ENCODE data around the gene MTX2.

MTX2 gene

GRCh38 chr2:176269319-176270099 lies at the start of gene MTX2:
Gene MTX2 (plus strand): TSS chr2:176269442. CDS start chr2:176269630, 188 bp downstream.
- DNase-seq (ENCODE audit: low read depth, low spot score), result peak; percentile 57
- no peaks in the 10 kb centered on the region for H3K36me3 ChIP-seq (ENCODE audit: control insufficient read depth, insufficient read depth, low read length)
- H3K27ac ChIP-seq (ENCODE audit: low read length), result no peak within 1 kb of the TSS
- peak within 1 kb of the TSS; percentile 93 for H3K4me3 ChIP-seq (ENCODE audit: low read length)
- no peaks in the 10 kb centered on the region for H3K27me3 ChIP-seq (ENCODE audit: control insufficient read depth, insufficient read depth, low read length)
- no peaks in the 10 kb centered on the region for H3K4me1 ChIP-seq (ENCODE audit: control insufficient read depth, insufficient read depth, low read length)
- no peaks in the 10 kb centered on the region for H3K9me3 ChIP-seq (ENCODE audit: control insufficient read depth, insufficient read depth, low read length)
- no CpG with 5 or more reads among the region's 58 CpGs for WGBS (ENCODE audit: insufficient coverage, insufficient read length)

- H3K4me1 ChIP-seq (ENCODE audit: control insufficient read depth, insufficient read depth, low read length), result no peaks in the 10 kb centered on the region; the same call in 1 of the 2 replicates
- H3K27ac ChIP-seq (ENCODE audit: low read length), result no peak overlapping the region
- no peaks in the 10 kb centered on the region for H3K36me3 ChIP-seq (ENCODE audit: control insufficient read depth, insufficient read depth, low read length)
- H3K4me3 ChIP-seq (ENCODE audit: low read length), result no peak overlapping the region
- DNase-seq (ENCODE audit: low read depth, low spot score), result no peak
- no peaks in the 10 kb centered on the region for H3K27me3 ChIP-seq (ENCODE audit: control insufficient read depth, insufficient read depth, low read length)
- H3K9me3 ChIP-seq (ENCODE audit: control insufficient read depth, insufficient read depth, low read length), result no peaks in the 10 kb centered on the region
- no CpG with 5 or more reads among the region's 2 CpGs for WGBS (ENCODE audit: insufficient coverage, insufficient read length)
Measured at GRCh38 chr2:176227874-176228273, 41.4 kb upstream of the MTX2 start.

DNA sequence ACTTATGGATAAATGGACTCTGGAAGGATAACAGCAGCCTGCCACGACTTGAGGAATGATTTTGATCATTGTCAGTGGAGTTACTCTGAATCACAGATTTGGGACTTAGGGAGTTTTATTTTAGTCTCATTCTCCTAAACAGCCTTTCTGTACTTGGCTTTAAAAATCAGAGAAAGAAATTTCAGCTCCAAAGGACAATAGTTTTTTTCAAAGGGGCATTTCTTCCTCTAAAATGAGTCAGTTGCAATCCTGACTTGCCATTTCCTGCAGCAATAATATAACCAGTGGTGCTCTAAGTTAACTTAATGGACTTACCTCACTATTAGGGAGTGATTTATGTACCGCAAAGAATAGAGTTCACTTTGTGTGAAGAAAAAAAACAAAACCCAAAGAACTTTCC lies 35.1 kb upstream of the MTX2 start:
- no peaks in the 10 kb centered on the region for H3K27me3 ChIP-seq (ENCODE audit: control insufficient read depth, insufficient read depth, low read length)
- H3K27ac ChIP-seq (ENCODE audit: low read length), result no peak overlapping the region
- H3K4me1 ChIP-seq (ENCODE audit: control insufficient read depth, insufficient read depth, low read length), result no peaks in the 10 kb centered on the region; the same call in 1 of the 2 replicates
- H3K9me3 ChIP-seq (ENCODE audit: control insufficient read depth, insufficient read depth, low read length), result no peaks in the 10 kb centered on the region
- H3K36me3 ChIP-seq (ENCODE audit: control insufficient read depth, insufficient read depth, low read length), result no peaks in the 10 kb centered on the region
- no CpG with 5 or more reads among the region's 2 CpGs for WGBS (ENCODE audit: insufficient coverage, insufficient read length)
- DNase-seq (ENCODE audit: low read depth, low spot score), result no peak
- no peak overlapping the region for H3K4me3 ChIP-seq (ENCODE audit: low read length)

DNA sequence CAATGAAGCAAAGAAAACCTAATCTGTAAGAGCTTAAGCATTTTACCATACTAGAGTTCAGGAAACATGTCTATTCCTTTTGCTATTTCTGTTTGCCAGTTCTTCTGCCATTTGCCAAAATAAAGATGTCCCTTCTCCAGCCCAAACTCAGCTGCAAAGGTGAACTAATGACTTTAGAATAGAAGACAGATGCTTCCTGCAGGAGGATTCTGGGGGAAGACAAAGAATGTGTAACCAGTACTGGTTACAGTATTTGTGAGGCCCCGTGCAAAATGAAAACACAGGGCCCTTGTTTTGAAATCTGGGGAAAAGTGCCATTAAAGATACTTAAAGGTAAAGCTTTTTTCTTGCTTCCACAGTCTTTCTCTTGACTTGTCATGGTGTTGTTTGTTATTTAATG lies 34.3 kb upstream of the MTX2 start:
- no CpG with 5 or more reads among the region's 1 CpG for WGBS (ENCODE audit: insufficient coverage, insufficient read length)
- Histone ChIP-seq H3K36me3 (ENCODE audit: control insufficient read depth, insufficient read depth, low read length) (no peaks in the 10 kb centered on the region), H3K27ac (ENCODE audit: low read length) (no peak overlapping the region)

DNA sequence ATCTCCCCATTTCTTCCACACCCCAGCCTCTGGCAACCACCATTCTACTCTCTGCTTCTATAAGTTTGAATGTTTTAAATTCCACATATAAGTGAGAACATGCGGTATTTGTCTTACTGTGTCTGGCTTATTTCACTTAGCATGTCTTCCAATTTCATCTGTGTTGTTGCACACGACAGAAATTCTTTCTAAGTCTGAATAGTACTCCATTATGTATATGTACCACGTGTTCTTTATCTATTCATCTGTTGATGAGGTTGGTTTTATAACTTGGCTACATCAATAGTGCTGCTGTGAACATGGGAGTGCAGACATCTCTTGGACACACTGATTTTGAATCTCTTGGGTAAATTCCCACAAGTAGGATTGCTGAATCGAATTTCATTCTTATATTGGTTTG lies 31.8 kb upstream of the MTX2 start:
- DNase-seq (ENCODE audit: low read depth, low spot score), result no peak
- no peaks in the 10 kb centered on the region for H3K27me3 ChIP-seq (ENCODE audit: control insufficient read depth, insufficient read depth, low read length)
- H3K4me3 ChIP-seq (ENCODE audit: low read length), result no peak overlapping the region
- H3K4me1 ChIP-seq (ENCODE audit: control insufficient read depth, insufficient read depth, low read length), result no peaks in the 10 kb centered on the region
- H3K36me3 ChIP-seq (ENCODE audit: control insufficient read depth, insufficient read depth, low read length), result no peaks in the 10 kb centered on the region
- H3K9me3 ChIP-seq (ENCODE audit: control insufficient read depth, insufficient read depth, low read length), result no peaks in the 10 kb centered on the region
- no CpG with 5 or more reads among the region's 4 CpGs for WGBS (ENCODE audit: insufficient coverage, insufficient read length)
- no peak overlapping the region for H3K27ac ChIP-seq (ENCODE audit: low read length)

More for the DNA sequence above, 34.3 kb upstream of the MTX2 start:
- no peaks in the 10 kb centered on the region for H3K27me3 ChIP-seq (ENCODE audit: control insufficient read depth, insufficient read depth, low read length)
- DNase-seq (ENCODE audit: low read depth, low spot score), result no peak
- no peaks in the 10 kb centered on the region for H3K9me3 ChIP-seq (ENCODE audit: control insufficient read depth, insufficient read depth, low read length)
- no peak overlapping the region for H3K4me3 ChIP-seq (ENCODE audit: low read length)
- no peaks in the 10 kb centered on the region; the same call in 1 of the 2 replicates for H3K4me1 ChIP-seq (ENCODE audit: control insufficient read depth, insufficient read depth, low read length)

DNA sequence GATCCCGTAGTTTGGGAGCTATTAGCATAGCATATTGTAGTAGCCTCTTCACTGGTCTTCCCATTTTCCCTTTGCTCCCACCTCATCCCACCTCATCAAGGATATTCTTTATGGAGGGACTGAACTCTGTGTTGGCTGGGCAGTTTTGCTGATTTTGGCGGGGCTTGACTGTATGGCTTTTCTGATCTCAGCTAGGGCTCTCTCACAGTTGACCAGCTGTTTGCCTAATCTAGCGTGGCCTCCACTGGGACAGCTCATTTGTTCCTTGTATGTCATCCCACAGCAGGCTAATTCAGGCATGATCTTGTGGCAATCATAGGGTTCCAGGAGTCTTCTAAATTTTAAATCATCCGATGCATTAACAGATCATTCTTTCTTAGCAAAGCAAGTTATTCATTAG lies 30.2 kb upstream of the MTX2 start:
- Histone ChIP-seq H3K27ac (ENCODE audit: low read length) (no peak overlapping the region), H3K9me3 (ENCODE audit: control insufficient read depth, insufficient read depth, low read length) (no peaks in the 10 kb centered on the region), H3K4me1 (ENCODE audit: control insufficient read depth, insufficient read depth, low read length) (no peaks in the 10 kb centered on the region), H3K4me3 (ENCODE audit: low read length) (no peak overlapping the region), H3K27me3 (ENCODE audit: control insufficient read depth, insufficient read depth, low read length) (no peaks in the 10 kb centered on the region), H3K36me3 (ENCODE audit: control insufficient read depth, insufficient read depth, low read length) (no peaks in the 10 kb centered on the region)
- no peak for DNase-seq (ENCODE audit: low read depth, low spot score)
- no CpG with 5 or more reads among the region's 4 CpGs for WGBS (ENCODE audit: insufficient coverage, insufficient read length)

DNA sequence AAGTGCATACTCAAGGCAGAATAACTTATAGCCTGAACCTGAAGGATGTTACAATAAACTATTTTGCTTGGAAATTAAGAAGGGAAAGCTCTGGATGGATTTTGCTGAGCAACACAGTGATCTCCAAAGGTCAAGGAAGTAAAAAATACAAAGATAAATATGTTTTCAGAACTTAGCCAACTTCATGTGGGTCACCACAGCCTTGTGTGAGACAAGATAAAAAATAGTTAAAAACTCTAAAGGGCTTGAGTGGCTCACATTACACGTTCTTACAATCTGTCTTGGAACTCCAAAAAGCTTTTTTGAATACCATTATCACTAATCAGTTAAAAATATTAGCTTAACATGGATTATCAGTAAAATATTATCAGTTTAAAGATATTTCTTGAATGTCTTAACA lies 28.9 kb upstream of the MTX2 start:
- Histone ChIP-seq H3K27me3 (ENCODE audit: control insufficient read depth, insufficient read depth, low read length) (no peaks in the 10 kb centered on the region), H3K9me3 (ENCODE audit: control insufficient read depth, insufficient read depth, low read length) (no peaks in the 10 kb centered on the region), H3K36me3 (ENCODE audit: control insufficient read depth, insufficient read depth, low read length) (no peaks in the 10 kb centered on the region), H3K4me3 (ENCODE audit: low read length) (no peak overlapping the region), H3K4me1 (ENCODE audit: control insufficient read depth, insufficient read depth, low read length) (no peaks in the 10 kb centered on the region), H3K27ac (ENCODE audit: low read length) (no peak overlapping the region)
- no CpG with 5 or more reads among the region's 1 CpG for WGBS (ENCODE audit: insufficient coverage, insufficient read length)
- no peak for DNase-seq (ENCODE audit: low read depth, low spot score)

DNA sequence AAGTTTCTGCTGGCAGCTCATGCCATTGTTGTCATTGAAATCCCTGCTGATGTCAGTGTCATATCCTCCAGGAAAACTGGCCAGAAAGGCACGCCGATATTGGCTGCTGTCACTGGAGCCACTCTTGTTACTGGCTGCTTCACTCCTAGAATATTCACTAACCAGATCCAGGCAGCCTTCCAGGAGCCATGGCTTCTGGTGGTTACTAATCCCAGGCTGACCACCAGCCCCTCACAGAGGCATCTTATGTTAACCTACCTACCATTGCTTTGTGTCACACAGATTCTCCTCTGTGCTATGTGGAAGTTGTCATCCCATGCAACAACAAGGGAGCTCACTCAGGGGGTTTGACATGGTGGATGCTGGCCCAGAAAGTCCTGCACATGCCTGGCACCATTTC lies 27.0 kb upstream of the MTX2 start:
- no peak overlapping the region for H3K4me3 ChIP-seq (ENCODE audit: low read length)
- no CpG with 5 or more reads among the region's 2 CpGs for WGBS (ENCODE audit: insufficient coverage, insufficient read length)
- H3K27me3 ChIP-seq (ENCODE audit: control insufficient read depth, insufficient read depth, low read length), result no peaks in the 10 kb centered on the region
- no peaks in the 10 kb centered on the region for H3K4me1 ChIP-seq (ENCODE audit: control insufficient read depth, insufficient read depth, low read length)
- DNase-seq (ENCODE audit: low read depth, low spot score), result no peak
- H3K36me3 ChIP-seq (ENCODE audit: control insufficient read depth, insufficient read depth, low read length), result no peaks in the 10 kb centered on the region
- no peaks in the 10 kb centered on the region for H3K9me3 ChIP-seq (ENCODE audit: control insufficient read depth, insufficient read depth, low read length)
- no peak overlapping the region for H3K27ac ChIP-seq (ENCODE audit: low read length)

- no peaks in the 10 kb centered on the region for H3K9me3 ChIP-seq (ENCODE audit: control insufficient read depth, insufficient read depth, low read length)
- no peak for DNase-seq (ENCODE audit: low read depth, low spot score)
- WGBS (ENCODE audit: insufficient coverage, insufficient read length), result no CpG with 5 or more reads among the region's 4 CpGs
- H3K4me3 ChIP-seq (ENCODE audit: low read length), result no peak overlapping the region
- H3K27me3 ChIP-seq (ENCODE audit: control insufficient read depth, insufficient read depth, low read length), result no peaks in the 10 kb centered on the region
- H3K4me1 ChIP-seq (ENCODE audit: control insufficient read depth, insufficient read depth, low read length), result no peaks in the 10 kb centered on the region
- H3K36me3 ChIP-seq (ENCODE audit: control insufficient read depth, insufficient read depth, low read length), result no peaks in the 10 kb centered on the region
- H3K27ac ChIP-seq (ENCODE audit: low read length), result no peak overlapping the region
Measured at GRCh38 chr2:176246331-176246730, 22.9 kb upstream of the MTX2 start.

DNA sequence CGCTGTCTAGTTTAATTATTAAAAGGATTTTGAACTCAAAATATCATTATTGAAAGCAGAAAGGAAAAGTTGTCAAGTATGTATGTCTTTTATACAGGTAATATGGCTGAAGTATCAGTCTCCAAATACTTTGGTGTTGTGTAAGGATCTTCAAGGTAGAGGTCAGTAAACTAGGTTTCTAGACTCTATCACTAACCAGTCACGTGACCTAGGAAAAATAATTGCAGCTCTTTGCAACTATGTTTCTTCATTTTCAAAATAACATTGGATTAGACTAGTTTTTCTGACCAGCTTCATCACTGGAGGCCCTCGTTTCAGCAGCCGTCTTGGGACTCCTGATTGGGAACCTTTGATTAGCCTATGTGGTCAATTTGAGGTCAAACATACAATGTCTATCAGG lies 21.4 kb upstream of the MTX2 start:
- no CpG with 5 or more reads among the region's 4 CpGs for WGBS (ENCODE audit: insufficient coverage, insufficient read length)

DNA sequence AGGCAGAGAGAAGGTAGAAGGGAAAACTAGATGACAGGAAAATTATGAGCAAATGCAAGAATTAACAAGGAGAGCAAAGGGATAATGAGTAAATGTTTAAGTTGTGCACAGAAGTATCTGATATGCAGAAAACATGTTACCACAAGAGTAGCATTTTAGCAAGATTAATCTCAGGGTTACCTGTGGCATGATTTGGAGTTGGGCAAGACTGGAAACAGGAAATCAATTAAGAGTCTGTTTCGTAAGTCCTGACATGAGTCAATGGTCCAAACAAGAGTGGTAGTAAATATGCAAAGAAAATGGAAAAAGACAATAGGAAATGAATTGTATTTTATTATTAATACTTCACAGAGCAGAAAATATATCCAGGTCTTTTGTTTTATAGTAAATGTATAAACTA lies 17.3 kb upstream of the MTX2 start:
- DNase-seq (ENCODE audit: low read depth, low spot score), result no peak
- no CpG with 5 or more reads among the region's 1 CpG for WGBS (ENCODE audit: insufficient coverage, insufficient read length)
- H3K27ac ChIP-seq (ENCODE audit: low read length), result no peak overlapping the region
- H3K27me3 ChIP-seq (ENCODE audit: control insufficient read depth, insufficient read depth, low read length), result no peaks in the 10 kb centered on the region
- H3K36me3 ChIP-seq (ENCODE audit: control insufficient read depth, insufficient read depth, low read length), result no peaks in the 10 kb centered on the region
- H3K9me3 ChIP-seq (ENCODE audit: control insufficient read depth, insufficient read depth, low read length), result no peaks in the 10 kb centered on the region
- H3K4me1 ChIP-seq (ENCODE audit: control insufficient read depth, insufficient read depth, low read length), result no peaks in the 10 kb centered on the region
- no peak overlapping the region for H3K4me3 ChIP-seq (ENCODE audit: low read length)

More for the DNA sequence above, 21.4 kb upstream of the MTX2 start:
- Histone ChIP-seq H3K27me3 (ENCODE audit: control insufficient read depth, insufficient read depth, low read length) (no peaks in the 10 kb centered on the region), H3K27ac (ENCODE audit: low read length) (no peak overlapping the region), H3K4me3 (ENCODE audit: low read length) (no peak overlapping the region), H3K9me3 (ENCODE audit: control insufficient read depth, insufficient read depth, low read length) (no peaks in the 10 kb centered on the region), H3K36me3 (ENCODE audit: control insufficient read depth, insufficient read depth, low read length) (no peaks in the 10 kb centered on the region), H3K4me1 (ENCODE audit: control insufficient read depth, insufficient read depth, low read length) (no peaks in the 10 kb centered on the region)
- DNase-seq (ENCODE audit: low read depth, low spot score), result no peak

Data from iPS DF 6.9 (cell line).